Measurements from ENCODE around the gene NUDC. TPM values are rescaled to one million over a fixed set of nuclear protein-coding genes. Genes with fewer than 3 reads are reported as not detected.

Gene NUDC
- total RNA-seq, 5 donors from 2014 or later (not counting 1 experiment from before 2014, with no cell fraction given): 39.1 to 45.7 (median 43.2) TPM

- H3K36me3 Mint-ChIP-seq: peaks cover 34% of the 10 kb centered on the region
- H3K4me1 ChIP-seq (ENCODE audit: control insufficient read depth in 1 of 2, extremely low read depth in 1 of 2, insufficient read depth in 2 of 2, low read length in 2 of 2): peaks cover 11 to 21% of the 10 kb centered on the region in 2 experiments
- H3K9me3 Mint-ChIP-seq: no peaks in the 10 kb centered on the region
- no peak overlapping the region for H3K27ac ChIP-seq (ENCODE audit: low read length)
- no peak overlapping the region for H3K4me3 Mint-ChIP-seq
- H3K27me3 Mint-ChIP-seq: no peaks in the 10 kb centered on the region
- no peaks in the 10 kb centered on the region for H3K9me3 ChIP-seq
- no peak overlapping the region for H3K4me3 ChIP-seq (ENCODE audit: control insufficient read depth in 1 of 2, extremely low read depth in 1 of 2, low read length in 1 of 2)
- DNase-seq (no peak), ATAC-seq (replicated peaks in 1 of 4) (no peak)
- H3K4me1 Mint-ChIP-seq: peaks cover 23 to 34% (median 28%) of the 10 kb centered on the region in 3 donors
- CTCF ChIA-PET: no interaction called here
- WGBS (ENCODE audit: insufficient coverage): 98% methylated on average over 11 of the region's 13 CpGs
- peaks cover 11 to 54% of the 10 kb centered on the region in 2 donors for H3K36me3 ChIP-seq (ENCODE audit: control insufficient read depth in 2 of 2, extremely low read depth in 1 of 2, insufficient read depth in 1 of 2, low read length in 1 of 2)
- no peaks in the 10 kb centered on the region for H3K27me3 ChIP-seq (replicated peaks in 1 of 2; ENCODE audit: control insufficient read depth in 2 of 2, extremely low read depth in 1 of 2, insufficient read depth in 2 of 2, low read length in 1 of 2)
- H3K27ac Mint-ChIP-seq: no peak overlapping the region
- POLR2A ChIA-PET: interaction anchor here in 1 of 2 donors (0.6 kb wide), 1 partner anchor 1100 kb away, joined by 4 read pairs; no protein-coding TSS in a partner anchor
Measured at GRCh38 chr1:26894263-26894662, 27.3 kb upstream of the NUDC start.

GRCh38 chr1:26897351-26897750 lies 24.2 kb upstream of the NUDC start:
- peaks cover 30 to 42% (median 34%) of the 10 kb centered on the region in 3 donors for H3K4me1 Mint-ChIP-seq

GRCh38 chr1:26900001-26900814 lies 21.3 kb upstream of the NUDC start, which contains the start of gene GPATCH3:
Gene GPATCH3 (minus strand): TSS chr1:26900467. CDS start chr1:26900442, 25 bp downstream.
- ChIA-PET POLR2A (interaction anchor here (0.6 to 2.6 kb wide), 6 partner anchors 10 to 1903 kb away, joined by 4 to 13 read pairs (median 6); partner anchors contain the start of genes GPN2 (in 2 of the 2) and NUDC (in 1 of the 2)), CTCF (interaction anchor here (0.6 to 2.3 kb wide), 6 partner anchors 10 to 1389 kb away, joined by 3 to 11 read pairs (median 6); partner anchors contain the start of gene GPN2 (in 1 of the 2))
- Mint-ChIP-seq H3K4me3 (peak within 1 kb of the TSS; percentile 95 to 97 (median 97)), H3K9me3 (no peaks in the 10 kb centered on the region), H3K27ac (peak within 1 kb of the TSS; percentile 99), H3K27me3 (no peaks in the 10 kb centered on the region), H3K36me3 (peaks cover 15% of the 10 kb centered on the region), H3K4me1 (peaks cover 27 to 41% (median 31%) of the 10 kb centered on the region in 3 donors)
- H3K27ac ChIP-seq (ENCODE audit: low read length): peak within 1 kb of the TSS; percentile 78
- no peaks in the 10 kb centered on the region for H3K27me3 ChIP-seq (replicated peaks in 1 of 2; ENCODE audit: control insufficient read depth in 2 of 2, extremely low read depth in 1 of 2, insufficient read depth in 2 of 2, low read length in 1 of 2)
- peak; percentile 92 to 96 (median 94) for ATAC-seq (replicated peaks in 1 of 4)
- peaks cover 3 to 23% of the 10 kb centered on the region in 2 donors for H3K36me3 ChIP-seq (ENCODE audit: control insufficient read depth in 2 of 2, extremely low read depth in 1 of 2, insufficient read depth in 1 of 2, low read length in 1 of 2)
- peak within 1 kb of the TSS; percentile 70 to 92 for H3K4me3 ChIP-seq (ENCODE audit: control insufficient read depth in 1 of 2, extremely low read depth in 1 of 2, low read length in 1 of 2)
- under 1% methylated on average over 46 of the region's 50 CpGs for WGBS (ENCODE audit: insufficient coverage)
- H3K4me1 ChIP-seq (ENCODE audit: control insufficient read depth in 1 of 2, extremely low read depth in 1 of 2, insufficient read depth in 2 of 2, low read length in 2 of 2): peaks cover 15 to 21% of the 10 kb centered on the region in 2 experiments
- DNase-seq: peak; percentile 71 to 94 (median 83)
- no peaks in the 10 kb centered on the region for H3K9me3 ChIP-seq

More at GRCh38 chr1:26897351-26897750, 24.2 kb upstream of the NUDC start:
- H3K27me3 ChIP-seq (replicated peaks in 1 of 2; ENCODE audit: control insufficient read depth in 2 of 2, extremely low read depth in 1 of 2, insufficient read depth in 2 of 2, low read length in 1 of 2): no peaks in the 10 kb centered on the region
- CTCF ChIA-PET: no interaction called here
- no peak overlapping the region for H3K27ac ChIP-seq (ENCODE audit: low read length)
- no peaks in the 10 kb centered on the region for H3K9me3 ChIP-seq
- no peak overlapping the region for H3K4me3 Mint-ChIP-seq
- H3K27ac Mint-ChIP-seq: no peak overlapping the region
- 100% methylated on average over 1 of the region's 9 CpGs for WGBS (ENCODE audit: insufficient coverage)
- peaks cover 11 to 50% of the 10 kb centered on the region in 2 donors for H3K36me3 ChIP-seq (ENCODE audit: control insufficient read depth in 2 of 2, extremely low read depth in 1 of 2, insufficient read depth in 1 of 2, low read length in 1 of 2)
- H3K27me3 Mint-ChIP-seq: no peaks in the 10 kb centered on the region
- no peak for ATAC-seq (replicated peaks in 1 of 4)
- H3K9me3 Mint-ChIP-seq: no peaks in the 10 kb centered on the region
- peaks cover 15 to 21% of the 10 kb centered on the region in 2 experiments for H3K4me1 ChIP-seq (ENCODE audit: control insufficient read depth in 1 of 2, extremely low read depth in 1 of 2, insufficient read depth in 2 of 2, low read length in 2 of 2)
- no peak overlapping the region for H3K4me3 ChIP-seq (ENCODE audit: control insufficient read depth in 1 of 2, extremely low read depth in 1 of 2, low read length in 1 of 2)
- POLR2A ChIA-PET: no interaction called here
- no peak for DNase-seq
- H3K36me3 Mint-ChIP-seq: peaks cover 32% of the 10 kb centered on the region

GRCh38 chr1:26900815-26901511 lies 20.6 kb upstream of the NUDC start:
- no peaks in the 10 kb centered on the region for H3K9me3 Mint-ChIP-seq
- CTCF ChIA-PET: interaction anchor here (0.6 to 2.3 kb wide), 7 partner anchors 11 to 1388 kb away, joined by 3 to 11 read pairs (median 6); partner anchors contain the start of gene GPN2 (in 1 of the 2)
- peaks cover 27 to 41% (median 31%) of the 10 kb centered on the region in 3 donors for H3K4me1 Mint-ChIP-seq
- H3K9me3 ChIP-seq: no peaks in the 10 kb centered on the region
- ATAC-seq (replicated peaks in 1 of 4): peak in 2 of 4 experiments; percentile 8 to 9
- peak overlapping the region; percentile 70 to 92 for H3K4me3 ChIP-seq (ENCODE audit: control insufficient read depth in 1 of 2, extremely low read depth in 1 of 2, low read length in 1 of 2)
- POLR2A ChIA-PET: interaction anchor here (0.6 to 2.6 kb wide), 7 partner anchors 10 to 1902 kb away, joined by 4 to 13 read pairs (median 5); partner anchors contain the start of genes GPN2 (in 2 of the 2), NUDC (in 1 of the 2) and RSRP1 (in 1 of the 2)
- H3K27ac Mint-ChIP-seq: peak overlapping the region; percentile 99
- peaks cover 15 to 21% of the 10 kb centered on the region in 2 experiments for H3K4me1 ChIP-seq (ENCODE audit: control insufficient read depth in 1 of 2, extremely low read depth in 1 of 2, insufficient read depth in 2 of 2, low read length in 2 of 2)
- no peaks in the 10 kb centered on the region for H3K27me3 Mint-ChIP-seq
- WGBS (ENCODE audit: insufficient coverage): 60% methylated on average over 1 of the region's 18 CpGs
- DNase-seq: no peak
- H3K36me3 ChIP-seq (ENCODE audit: control insufficient read depth in 2 of 2, extremely low read depth in 1 of 2, insufficient read depth in 1 of 2, low read length in 1 of 2): peaks cover 3 to 18% of the 10 kb centered on the region in 2 donors
- peaks cover 13% of the 10 kb centered on the region for H3K36me3 Mint-ChIP-seq
- peak overlapping the region; percentile 95 to 97 (median 97) for H3K4me3 Mint-ChIP-seq
- peak overlapping the region; percentile 78 for H3K27ac ChIP-seq (ENCODE audit: low read length)
- no peaks in the 10 kb centered on the region for H3K27me3 ChIP-seq (replicated peaks in 1 of 2; ENCODE audit: control insufficient read depth in 2 of 2, extremely low read depth in 1 of 2, insufficient read depth in 2 of 2, low read length in 1 of 2)

- no peaks in the 10 kb centered on the region for H3K9me3 ChIP-seq
- H3K36me3 ChIP-seq (ENCODE audit: control insufficient read depth in 2 of 2, extremely low read depth in 1 of 2, insufficient read depth in 1 of 2, low read length in 1 of 2): no peaks in the 10 kb centered on the region
- H3K27ac ChIP-seq (ENCODE audit: low read length): no peak overlapping the region
- ChIA-PET POLR2A (no interaction called here), CTCF (no interaction called here)
- H3K36me3 Mint-ChIP-seq: no peaks in the 10 kb centered on the region
- H3K27me3 Mint-ChIP-seq: peaks cover 0 to 10% of the 10 kb centered on the region in 2 donors
- no peak overlapping the region for H3K27ac Mint-ChIP-seq
- H3K4me3 Mint-ChIP-seq: no peak overlapping the region
- DNase-seq (no peak), ATAC-seq (replicated peaks in 1 of 4) (no peak)
- no peaks in the 10 kb centered on the region for H3K9me3 Mint-ChIP-seq
- no peaks in the 10 kb centered on the region for H3K4me1 ChIP-seq (ENCODE audit: control insufficient read depth in 1 of 2, extremely low read depth in 1 of 2, insufficient read depth in 2 of 2, low read length in 2 of 2)
- peaks cover 0 to 2% of the 10 kb centered on the region in 2 experiments for H3K27me3 ChIP-seq (replicated peaks in 1 of 2; ENCODE audit: control insufficient read depth in 2 of 2, extremely low read depth in 1 of 2, insufficient read depth in 2 of 2, low read length in 1 of 2)
- 78% methylated on average over 6 of the region's 6 CpGs for WGBS (ENCODE audit: insufficient coverage)
- no peak overlapping the region for H3K4me3 ChIP-seq (ENCODE audit: control insufficient read depth in 1 of 2, extremely low read depth in 1 of 2, low read length in 1 of 2)
- peaks cover 0 to 2% (median 2%) of the 10 kb centered on the region in 3 donors for H3K4me1 Mint-ChIP-seq
Measured at GRCh38 chr1:26907071-26907917, 14.2 kb upstream of the NUDC start.

All from T-cell (primary cell).